Subcutaneous adipose tissue (tissue), 4 donors: ENCODE measurements around the gene FSTL4. TPM values are rescaled to one million over a fixed set of nuclear protein-coding genes. Genes with fewer than 3 reads are reported as not detected.

Experiments used
- total RNA-seq, 4 donors: library from RNA; depleted of rRNA; stranded (reverse); fragments of >200 nt; gene quantifications; one replicate each; pipeline ENCODE4 v1.1.0, GENCODE V29; 2016
- TF ChIP-seq, protein P1 (sequence below): fragments of 450-650 bp; IDR thresholded peaks from one replicate; pipeline ENCODE4 v1.5.1; 2016; ENCODE audit warnings: low read depth, mild to moderate bottlenecking, control low read depth, antibody characterized with exemption, moderate library complexity

Gene FSTL4
- total RNA-seq, 4 donors from 2014 or later = not detected

DNA sequence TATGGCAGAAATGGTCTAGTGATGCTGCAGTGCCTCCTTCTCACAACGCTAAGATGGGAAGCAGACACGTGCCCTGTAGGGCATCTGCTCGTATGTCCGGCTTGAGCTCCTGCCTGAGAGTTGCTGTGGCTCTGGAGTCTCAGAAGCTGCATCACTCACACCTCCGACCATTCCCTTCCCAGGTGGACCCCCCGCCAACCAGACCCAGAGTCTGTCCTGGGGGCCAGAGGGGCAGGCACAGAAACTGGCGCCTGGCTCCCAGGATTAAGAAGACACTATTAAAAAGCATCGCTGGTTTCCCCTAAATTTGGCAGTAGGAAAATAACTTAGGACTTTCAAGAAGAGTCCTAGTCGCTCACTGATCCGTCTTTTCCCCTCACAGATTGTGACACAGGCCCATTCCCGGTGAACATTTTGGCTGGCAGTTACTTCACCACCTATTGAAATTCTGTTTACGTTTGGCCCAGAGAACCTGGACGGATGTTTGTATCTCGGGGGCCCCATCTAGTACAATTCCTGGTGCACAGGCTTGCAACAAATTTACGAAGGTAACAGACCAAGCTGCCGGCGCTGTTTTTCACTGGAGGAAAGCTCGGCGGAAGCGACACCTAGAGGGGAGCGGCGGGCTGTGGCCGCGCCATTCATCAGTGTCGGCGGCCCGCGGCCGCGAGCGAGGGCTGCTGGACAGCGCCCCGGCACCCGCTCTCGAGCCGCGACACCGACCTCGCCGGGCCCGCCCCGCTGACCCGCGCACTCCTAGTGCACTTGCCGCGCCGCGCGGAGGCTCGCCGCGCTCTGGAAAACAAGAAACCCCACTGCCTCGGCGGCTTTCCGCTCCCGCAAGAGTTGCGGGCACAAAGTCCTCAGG is 1.6 kb downstream of the FSTL4 start:
- TF ChIP-seq, protein P1, sequence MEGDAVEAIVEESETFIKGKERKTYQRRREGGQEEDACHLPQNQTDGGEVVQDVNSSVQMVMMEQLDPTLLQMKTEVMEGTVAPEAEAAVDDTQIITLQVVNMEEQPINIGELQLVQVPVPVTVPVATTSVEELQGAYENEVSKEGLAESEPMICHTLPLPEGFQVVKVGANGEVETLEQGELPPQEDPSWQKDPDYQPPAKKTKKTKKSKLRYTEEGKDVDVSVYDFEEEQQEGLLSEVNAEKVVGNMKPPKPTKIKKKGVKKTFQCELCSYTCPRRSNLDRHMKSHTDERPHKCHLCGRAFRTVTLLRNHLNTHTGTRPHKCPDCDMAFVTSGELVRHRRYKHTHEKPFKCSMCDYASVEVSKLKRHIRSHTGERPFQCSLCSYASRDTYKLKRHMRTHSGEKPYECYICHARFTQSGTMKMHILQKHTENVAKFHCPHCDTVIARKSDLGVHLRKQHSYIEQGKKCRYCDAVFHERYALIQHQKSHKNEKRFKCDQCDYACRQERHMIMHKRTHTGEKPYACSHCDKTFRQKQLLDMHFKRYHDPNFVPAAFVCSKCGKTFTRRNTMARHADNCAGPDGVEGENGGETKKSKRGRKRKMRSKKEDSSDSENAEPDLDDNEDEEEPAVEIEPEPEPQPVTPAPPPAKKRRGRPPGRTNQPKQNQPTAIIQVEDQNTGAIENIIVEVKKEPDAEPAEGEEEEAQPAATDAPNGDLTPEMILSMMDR = no peak

DNA sequence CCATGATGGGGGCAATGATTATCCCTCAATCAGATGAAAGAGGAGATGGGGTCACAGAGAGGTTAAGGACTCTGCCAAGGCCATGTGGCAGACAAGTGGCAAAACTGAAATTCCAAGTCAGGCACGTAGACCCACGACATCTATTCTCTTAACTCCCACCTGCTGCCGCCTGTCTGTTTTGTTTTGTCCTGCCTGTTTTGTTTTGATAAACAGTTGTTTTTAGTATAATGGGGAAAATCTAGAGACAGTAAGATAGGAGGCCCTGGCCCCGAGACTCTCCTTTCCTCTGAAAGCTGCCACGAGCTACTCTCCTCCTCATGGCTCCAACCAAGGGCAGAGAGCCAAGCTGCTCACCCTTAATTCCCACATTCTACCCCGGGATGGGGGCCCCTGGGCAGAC is 4.9 kb downstream of the FSTL4 start:
- TF ChIP-seq, protein P1 = no peak

DNA sequence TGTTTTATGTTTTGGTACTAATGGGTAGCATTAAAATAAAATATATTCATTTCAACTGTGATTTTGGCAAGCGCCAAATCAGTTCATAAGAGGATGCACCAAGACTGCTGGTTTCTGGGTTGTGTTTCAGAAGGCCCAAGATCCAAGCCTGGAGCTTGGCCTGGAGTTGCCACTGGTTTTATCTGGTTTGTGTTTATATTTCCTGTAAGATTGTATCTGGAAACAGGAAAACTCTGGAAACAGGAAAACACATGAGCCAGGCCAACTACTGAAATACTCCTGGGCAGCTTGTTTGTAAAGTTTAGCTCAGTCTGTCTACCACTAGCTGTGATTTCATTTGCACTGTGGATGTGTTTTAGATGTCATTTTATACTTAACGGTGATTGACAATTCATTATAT is 5.5 kb downstream of the FSTL4 start:
- TF ChIP-seq, protein P1 = no peak

DNA sequence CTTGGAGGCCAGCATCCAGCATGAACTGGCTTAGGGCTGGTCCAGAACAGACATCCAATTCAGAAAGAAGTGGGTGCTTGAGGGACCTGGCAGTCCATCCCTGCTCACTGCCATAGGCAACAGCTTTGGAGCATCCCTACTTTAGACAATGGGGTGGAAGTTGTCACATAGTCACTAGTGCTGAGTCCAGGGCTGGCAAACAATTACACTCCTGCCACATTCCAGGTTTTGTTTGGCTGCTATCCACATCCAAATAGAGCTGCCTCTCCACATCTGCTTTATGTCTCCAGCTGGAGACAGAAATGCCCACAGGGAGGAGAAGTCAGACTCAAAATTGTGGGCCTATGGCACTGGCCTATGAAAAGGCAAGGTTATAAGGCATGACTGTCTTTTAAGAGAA is 7.0 kb downstream of the FSTL4 start:
- TF ChIP-seq, protein P1 = no peak

DNA sequence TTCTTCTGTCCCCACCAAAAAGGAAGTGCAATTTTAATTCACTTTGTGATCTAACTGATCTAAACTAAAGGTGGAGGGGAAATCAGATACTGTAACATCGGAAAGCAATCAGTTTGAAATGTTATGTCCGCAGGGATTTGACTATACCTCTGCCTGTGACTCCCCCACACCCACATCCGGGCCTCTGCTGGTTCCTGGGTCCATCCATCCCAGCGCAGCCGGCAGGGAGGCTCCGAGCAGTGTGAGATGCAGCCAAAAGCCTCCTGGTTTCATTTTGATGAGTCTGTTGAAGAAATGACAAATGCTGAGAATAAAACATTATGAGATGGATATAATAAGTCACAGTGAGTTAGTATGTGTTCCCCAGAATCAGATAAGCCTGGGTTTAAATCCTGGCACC is 8.6 kb downstream of the FSTL4 start:
- TF ChIP-seq, protein P1 = no peak

DNA sequence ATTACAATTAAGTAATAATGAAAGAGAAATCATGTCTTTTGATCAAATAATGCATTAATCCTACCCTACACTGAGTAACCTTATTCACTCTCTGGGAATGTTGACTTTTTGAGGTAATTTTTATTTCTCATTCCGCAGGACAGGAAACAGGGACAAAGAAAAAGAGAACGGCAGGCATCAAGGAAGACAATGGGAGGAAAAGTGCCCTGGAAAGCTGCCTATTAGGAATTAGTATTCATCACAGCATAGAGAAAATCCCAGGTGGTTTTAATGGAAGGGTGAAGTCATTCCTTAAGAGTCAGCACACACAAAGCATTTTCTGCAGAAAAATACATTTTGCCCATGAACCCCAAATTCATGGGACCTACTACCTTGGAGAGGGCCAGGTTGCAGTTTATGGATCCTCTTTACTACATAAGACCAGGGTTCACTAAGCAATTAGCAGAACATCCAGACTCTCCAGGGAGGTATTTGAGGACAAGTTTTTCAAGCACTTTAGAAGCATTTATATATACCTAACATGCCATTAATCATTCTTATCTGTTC is 9.4 kb downstream of the FSTL4 start:
- TF ChIP-seq, protein P1 = no peak

DNA sequence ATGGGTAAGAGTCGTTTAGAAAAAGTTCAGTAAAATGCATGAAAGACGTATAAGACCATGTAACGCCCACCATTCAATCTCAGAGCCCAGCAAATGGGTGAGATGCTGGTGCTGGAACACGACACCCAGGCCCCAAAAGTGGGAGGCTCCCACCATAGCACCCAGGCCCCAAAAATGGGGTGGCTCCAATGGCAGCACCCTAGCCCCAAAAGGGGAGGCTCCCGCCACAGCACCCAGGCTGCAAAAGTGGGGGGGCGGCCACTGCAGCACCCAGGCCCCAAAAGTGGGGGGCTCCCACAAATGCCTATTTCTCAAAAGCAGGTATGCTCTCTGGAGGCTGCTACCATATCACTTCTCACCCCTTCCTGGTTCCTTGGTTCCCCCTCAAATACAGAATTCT is 12.7 kb downstream of the FSTL4 start:
- TF ChIP-seq, protein P1 = no peak
